Measurements from ENCODE around the gene DOK6.
"Not testable (repeated sequence)": the region's sequence is repeated elsewhere in the genome, so short reads cannot be mapped to it uniquely, and the experiment has no call there.

DOK6 gene

DNA sequence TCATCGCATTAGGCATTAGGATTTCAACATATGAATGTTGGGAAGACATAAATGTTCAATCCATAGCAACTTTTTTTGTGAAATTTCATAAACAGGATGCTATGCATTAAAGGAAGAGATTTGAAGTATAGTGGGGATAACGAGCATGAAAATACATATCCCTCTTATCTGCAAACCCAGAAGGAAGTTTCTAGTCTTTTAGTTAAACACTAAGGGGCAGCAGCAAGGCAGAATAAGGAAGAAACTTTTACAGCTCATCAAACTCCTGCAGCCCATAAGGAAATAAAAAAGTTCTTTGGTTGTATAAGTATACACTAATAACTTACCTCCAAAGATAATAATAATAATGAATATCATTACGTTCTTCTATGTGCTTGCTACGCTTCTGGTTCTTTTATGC, 465.5 kb downstream of the DOK6 start:
- DNase-seq (ENCODE audit: low read depth in 3 of 3) = no peak

- DNase-seq (ENCODE audit: low read depth in 3 of 3) = no peak
Observed at GRCh38 chr18:69870736-69871135, 470.0 kb downstream of the DOK6 start.

- no peak for DNase-seq (ENCODE audit: low read depth in 3 of 3)
Observed at GRCh38 chr18:69871363-69871762, 470.7 kb downstream of the DOK6 start.

DNA sequence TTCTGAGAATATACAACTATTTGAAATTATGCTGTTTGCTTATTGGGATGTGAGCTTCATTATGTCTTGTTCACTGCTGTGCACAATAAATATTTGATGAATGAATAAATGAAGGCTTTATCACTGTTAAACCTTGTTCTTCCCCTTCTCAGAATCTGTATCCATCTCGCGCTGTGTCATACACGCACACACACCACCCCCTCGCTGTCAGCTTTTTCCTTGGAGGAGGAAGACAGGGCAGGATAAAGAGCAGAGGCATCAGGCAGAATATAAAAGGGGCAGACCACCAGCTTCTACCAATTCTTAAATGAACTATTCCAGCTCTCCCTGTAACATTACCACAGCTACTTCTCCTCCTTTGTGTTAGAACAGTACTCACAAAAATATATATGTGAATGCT, 472.0 kb downstream of the DOK6 start:
- no peak for DNase-seq (ENCODE audit: low read depth in 3 of 3)

DNA sequence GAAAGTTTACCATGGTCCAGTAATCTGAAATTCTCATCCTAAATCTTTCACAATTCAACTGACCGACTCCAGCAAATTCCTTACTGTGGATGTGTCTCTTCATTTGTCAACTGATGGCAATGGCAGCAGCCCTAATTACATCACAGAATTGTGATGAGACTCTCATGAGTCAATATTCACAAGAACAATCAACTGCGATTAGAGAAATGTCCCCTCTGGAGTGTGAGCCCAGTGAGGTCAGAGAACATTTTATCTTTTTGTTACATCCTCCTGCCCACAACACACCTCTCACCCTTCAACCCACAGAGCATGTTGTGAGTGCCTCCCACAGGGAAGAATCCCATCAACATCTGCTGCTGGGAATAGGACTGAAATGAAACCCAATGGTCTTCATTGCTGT, 473.4 kb downstream of the DOK6 start:
- DNase-seq (ENCODE audit: low read depth in 3 of 3) = no peak

DNA sequence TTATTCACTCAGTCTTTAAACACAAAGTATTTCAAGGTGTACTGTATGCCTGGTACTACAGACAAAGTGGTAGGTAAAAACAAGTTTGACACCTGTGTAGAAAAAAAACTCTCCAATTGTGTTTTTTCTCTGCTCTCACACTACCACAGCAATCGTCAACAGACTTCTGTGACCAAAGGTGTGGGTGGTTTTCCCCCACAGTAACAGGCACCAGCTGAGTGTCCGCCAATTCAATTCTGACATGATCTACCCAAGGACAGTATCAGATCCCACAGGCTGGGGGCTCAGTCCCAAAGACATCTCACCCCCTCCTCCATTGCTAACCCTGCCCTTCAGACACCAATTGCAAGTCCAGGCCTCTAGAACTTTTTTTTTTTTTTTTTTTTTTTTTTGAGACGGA, 475.8 kb downstream of the DOK6 start:
- no peak for DNase-seq (ENCODE audit: low read depth in 3 of 3)

DNA sequence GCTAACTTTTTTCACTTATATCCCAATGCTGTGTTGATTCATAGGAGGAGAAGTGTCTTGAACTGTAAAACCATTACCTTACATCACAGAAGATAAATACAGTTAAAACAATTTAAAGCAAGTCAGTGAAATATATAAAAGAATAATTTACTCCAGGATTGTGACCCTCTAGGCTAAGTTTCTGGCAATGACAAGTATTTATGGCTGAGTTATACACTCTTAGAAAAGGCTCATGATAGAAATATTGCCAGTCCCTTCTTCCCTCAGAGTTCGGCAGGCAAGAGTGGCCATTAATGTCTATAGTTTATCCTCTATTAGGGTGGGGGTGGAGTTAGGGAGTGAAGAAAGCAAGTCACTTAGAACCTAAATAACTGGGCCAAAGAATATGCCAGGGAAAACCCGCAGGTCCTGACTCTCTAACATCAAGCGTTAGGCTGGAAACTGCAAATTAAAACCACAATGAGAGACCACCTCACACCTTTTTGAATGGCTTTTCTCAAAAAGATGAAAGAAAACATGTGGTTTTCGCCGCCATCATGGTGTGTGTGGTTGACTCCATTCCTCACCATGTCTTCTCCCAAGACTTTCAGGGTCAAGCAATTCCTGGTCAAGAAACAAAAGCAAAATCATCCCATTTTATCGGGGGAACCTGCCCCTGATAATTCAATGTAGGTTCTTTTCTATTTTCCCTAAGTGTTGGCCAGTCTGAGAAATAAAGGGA, 477.7 kb downstream of the DOK6 start:
- DNase-seq (ENCODE audit: low read depth in 3 of 3) = no peak

GRCh38 chr18:69879051-69879450, 478.4 kb downstream of the DOK6 start:
- DNase-seq (ENCODE audit: low read depth in 3 of 3) = not testable (repeated sequence)

DNA sequence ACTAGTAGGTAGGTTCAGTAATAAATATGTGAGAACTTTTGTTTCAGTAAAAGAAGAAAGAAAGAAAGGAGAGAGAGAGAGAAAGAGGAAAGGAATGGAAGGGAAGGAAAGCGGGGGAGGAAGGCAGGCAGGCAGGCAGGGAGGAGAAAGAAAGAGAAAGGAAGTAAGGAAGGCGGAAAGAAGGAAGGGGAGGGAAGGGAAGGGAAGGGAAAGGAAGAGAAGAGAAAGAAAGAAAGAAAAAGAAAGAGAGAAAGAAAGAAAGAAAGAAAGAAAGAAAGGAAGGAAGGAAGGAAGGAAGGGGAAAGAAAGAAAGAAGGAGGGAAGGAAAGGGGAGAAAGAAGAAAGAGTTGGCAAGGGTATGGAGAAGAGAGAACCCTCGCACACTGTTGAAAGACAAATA, 479.4 kb downstream of the DOK6 start:
- no peak for DNase-seq (ENCODE audit: low read depth in 3 of 3)

- DNase-seq (ENCODE audit: low read depth in 3 of 3) = no peak
Observed at GRCh38 chr18:69882965-69883668, 482.4 kb downstream of the DOK6 start.

GRCh38 chr18:69883781-69884180, 483.1 kb downstream of the DOK6 start:
- no peak for DNase-seq (ENCODE audit: low read depth in 3 of 3)

DNA sequence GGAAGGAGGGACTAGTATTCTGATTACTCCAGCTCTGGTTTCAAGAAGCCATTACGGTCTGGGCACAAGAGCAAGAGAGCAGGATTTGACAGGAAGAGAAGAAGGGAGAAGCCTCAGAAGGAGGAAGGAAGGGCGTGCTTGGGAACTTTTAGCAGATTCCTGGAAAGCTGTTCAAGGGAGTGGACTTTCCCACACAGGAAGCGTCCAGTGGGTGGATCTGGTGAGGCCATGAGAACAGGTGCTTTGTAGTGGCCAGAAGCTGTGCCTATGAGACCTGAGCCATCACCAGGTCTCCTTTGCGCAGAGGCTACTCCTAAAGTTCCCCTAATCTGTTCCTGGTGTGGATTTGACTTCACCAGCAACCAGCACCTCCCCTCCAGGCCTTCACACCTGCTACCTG, 484.7 kb downstream of the DOK6 start:
- DNase-seq (ENCODE audit: low read depth in 3 of 3) = no peak

- DNase-seq (ENCODE audit: low read depth in 3 of 3) = no peak
Observed at GRCh38 chr18:69885841-69886531, 485.3 kb downstream of the DOK6 start.

DNA sequence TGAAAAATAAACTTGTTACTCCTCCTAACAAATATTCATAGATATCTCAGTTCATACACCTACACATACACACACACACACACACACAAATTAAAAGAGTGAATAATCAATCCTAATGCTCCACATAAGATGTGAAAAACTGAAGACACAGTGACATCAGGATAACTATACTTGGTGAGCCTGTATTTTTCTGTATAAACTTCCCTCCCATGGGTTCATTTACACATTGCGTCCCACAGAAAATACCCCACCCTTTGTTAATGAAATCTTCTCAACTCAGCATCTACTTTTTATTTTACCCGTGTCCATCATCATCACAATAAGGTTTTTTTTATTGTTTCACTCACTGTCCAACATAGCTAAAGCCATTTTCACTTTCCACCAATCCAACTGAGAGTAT, 486.6 kb downstream of the DOK6 start:
- no peak for DNase-seq (ENCODE audit: low read depth in 3 of 3)

GRCh38 chr18:69889009-69889408, 488.3 kb downstream of the DOK6 start:
- no peak for DNase-seq (ENCODE audit: low read depth in 3 of 3)

DNA sequence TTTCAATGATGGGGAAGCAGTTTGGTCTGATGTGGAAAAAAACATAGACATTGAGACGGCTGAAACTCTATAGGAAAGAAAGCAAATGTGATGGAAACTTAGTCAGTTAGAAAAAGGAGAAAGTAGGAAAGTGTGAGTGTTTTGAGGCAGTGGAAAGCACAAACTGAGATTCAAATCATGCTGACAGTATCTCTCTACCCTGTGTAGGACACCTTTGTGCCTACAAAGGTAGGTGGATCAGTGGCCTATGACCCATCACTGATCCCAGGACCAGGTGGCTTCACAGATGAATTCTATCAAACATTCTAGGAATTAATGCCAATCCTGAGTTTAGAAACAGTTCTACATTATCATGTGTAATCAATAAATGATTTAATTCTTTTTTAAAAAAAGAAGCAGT, 489.9 kb downstream of the DOK6 start:
- DNase-seq (ENCODE audit: low read depth in 3 of 3) = no peak

- DNase-seq (ENCODE audit: low read depth in 3 of 3) = no peak
Observed at GRCh38 chr18:69894467-69894866, 493.8 kb downstream of the DOK6 start.

DNA sequence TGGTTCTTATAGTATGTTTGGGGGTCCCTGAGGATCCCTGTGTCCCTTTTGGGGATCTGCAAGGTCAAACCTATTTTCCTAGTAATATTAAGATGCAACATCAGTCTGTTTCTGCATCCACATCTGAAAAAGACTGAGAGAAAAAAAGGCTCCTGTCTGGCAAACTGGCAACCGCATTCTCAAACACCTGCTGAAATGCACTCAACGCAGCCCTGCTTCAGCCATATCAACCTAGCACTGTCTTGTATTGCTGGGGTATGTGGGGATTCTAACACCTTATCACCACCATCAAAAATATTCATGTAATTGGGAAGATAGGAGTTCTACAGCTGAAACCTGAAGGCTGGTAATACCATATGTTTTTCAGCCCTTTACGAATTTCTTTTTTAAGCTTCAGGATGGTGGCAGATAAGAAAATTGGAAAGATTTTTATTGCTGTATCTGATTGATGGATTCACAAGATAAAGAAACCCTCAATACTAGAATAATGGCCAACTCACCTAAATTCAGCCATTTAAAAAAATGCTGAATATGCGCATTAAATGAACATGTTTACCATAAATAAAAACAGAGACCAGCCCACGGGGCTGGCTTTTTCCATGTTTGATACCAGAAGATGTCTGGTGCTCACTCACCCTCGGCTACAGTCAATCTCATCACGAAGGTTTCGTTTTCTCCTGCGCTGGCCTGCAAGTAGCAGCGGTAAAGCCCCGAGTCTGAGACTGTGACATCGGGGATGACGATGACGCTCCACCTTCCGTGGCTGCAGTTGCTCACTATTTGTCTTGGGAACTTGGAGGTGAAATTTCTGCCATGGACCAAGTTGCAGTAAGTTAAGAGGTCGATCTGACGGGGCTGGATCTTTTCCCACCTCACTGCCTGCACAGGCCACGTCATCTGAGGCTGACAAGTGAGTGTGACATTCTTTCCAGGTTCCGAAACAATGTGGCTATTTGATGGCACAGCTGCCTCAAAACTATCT, 494.7 kb downstream of the DOK6 start:
- no peak for DNase-seq (ENCODE audit: low read depth in 3 of 3)

- no peak for DNase-seq (ENCODE audit: low read depth in 3 of 3)
Observed at GRCh38 chr18:69897397-69898108, 496.9 kb downstream of the DOK6 start.

GRCh38 chr18:69898241-69898861, 497.7 kb downstream of the DOK6 start:
- no peak for DNase-seq (ENCODE audit: low read depth in 3 of 3)

Measured in stimulated activated CD4-positive, alpha-beta T cell treated with anti-CD3 and anti-CD28 coated beads, TNF-alpha, amount 100 ng/mL, for 4 hours (primary cell).